Measurements from ENCODE around the gene NAT9. TPM values are rescaled to one million over a fixed set of nuclear protein-coding genes. Genes with fewer than 3 reads are reported as not detected.

Gene NAT9
- total and polyA plus RNA-seq, 2 donors (not counting 1 experiment from before 2014, with no cell fraction given), result 66.6 to 73.6 TPM

- Histone ChIP-seq H3K4me3 (ENCODE audit: control extremely low read depth in 1 of 5, extremely low read depth in 1 of 5, insufficient read depth in 1 of 5, low read depth in 2 of 5, low read length in 4 of 5) (no peak overlapping the region), H3K4me2 (replicated peaks; ENCODE audit: low read depth, low read length, poor library complexity, severe bottlenecking) (no peak overlapping the region), H3K36me3 (replicated peaks in 1 of 2; ENCODE audit: control extremely low read depth in 1 of 2, control insufficient read depth in 1 of 2, extremely low read depth in 1 of 2, insufficient read depth in 2 of 2, low read length in 1 of 2) (peaks cover 0 to 7% of the 10 kb centered on the region in 2 experiments), H3K9ac (ENCODE audit: low read length) (no peak overlapping the region), H3K79me2 (ENCODE audit: control insufficient read depth, insufficient read depth, low read length) (peaks cover 97% of the 10 kb centered on the region), H4K20me1 (ENCODE audit: control insufficient read depth, insufficient read depth, low read length, poor library complexity, severe bottlenecking) (peaks cover 92% of the 10 kb centered on the region), H3K9me3 (ENCODE audit: control extremely low read depth in 1 of 3, control insufficient read depth in 2 of 3, insufficient read depth in 1 of 3, low read length in 2 of 3) (no peaks in the 10 kb centered on the region), H2AFZ (ENCODE audit: insufficient read depth, low read depth, low read length, poor library complexity, severe bottlenecking) (no peak overlapping the region), H3K27me3 (replicated peaks in 1 of 4; ENCODE audit: control extremely low read depth in 1 of 4, control insufficient read depth in 3 of 4, insufficient read depth in 4 of 4, low read length in 3 of 4) (no peaks in the 10 kb centered on the region), H3K4me1 (ENCODE audit: control insufficient read depth in 2 of 2, insufficient read depth in 2 of 2, low read length in 2 of 2) (peaks cover 59 to 68% of the 10 kb centered on the region in 2 donors), H3K27ac (ENCODE audit: low read length in 2 of 2) (no peak overlapping the region)
- H3K27me3 Mint-ChIP-seq, result no peaks in the 10 kb centered on the region
- DNase-seq, result no peak
- no peak for TF ChIP-seq CTCF (IDR thresholded peaks at IDR 0.05)
- no peak for TF ChIP-seq EZH2 (IDR thresholded peaks at IDR 0.05; ENCODE audit: borderline replicate concordance, insufficient read depth, low read depth, low read length, poor library complexity, severe bottlenecking)
- no peak for ATAC-seq (ENCODE audit: low read depth)
- intact Hi-C loops (cut with micrococcal nuclease), result no loop called here
- H3K4me3 Mint-ChIP-seq, result no peak overlapping the region
- whole genome bisulfite sequencing (ENCODE audit: insufficient coverage), result 100% methylated on average over 3 of the region's 3 CpGs
- no peak overlapping the region for H3K27ac Mint-ChIP-seq
- peaks cover 85% of the 10 kb centered on the region for H3K4me1 Mint-ChIP-seq
- ChIA-PET POLR2A (no interaction called here), CTCF (interaction anchor here (1.2 to 7.7 kb wide), 6 partner anchors 10 to 97 kb away, joined by 3 to 57 read pairs (median 9); no protein-coding TSS in a partner anchor)
- no peaks in the 10 kb centered on the region for H3K9me3 Mint-ChIP-seq (ENCODE audit: insufficient read depth)
Measured at GRCh38 chr17:74754832-74755231, 21.3 kb downstream of the NAT9 start.

- Histone ChIP-seq H3K9me3 (ENCODE audit: control extremely low read depth in 1 of 3, control insufficient read depth in 2 of 3, insufficient read depth in 1 of 3, low read length in 2 of 3) (no peaks in the 10 kb centered on the region), H2AFZ (ENCODE audit: insufficient read depth, low read depth, low read length, poor library complexity, severe bottlenecking) (no peak overlapping the region), H3K27me3 (replicated peaks in 1 of 4; ENCODE audit: control extremely low read depth in 1 of 4, control insufficient read depth in 3 of 4, insufficient read depth in 4 of 4, low read length in 3 of 4) (no peaks in the 10 kb centered on the region), H3K4me3 (ENCODE audit: control extremely low read depth in 1 of 5, extremely low read depth in 1 of 5, insufficient read depth in 1 of 5, low read depth in 2 of 5, low read length in 4 of 5) (no peak overlapping the region), H3K4me2 (replicated peaks; ENCODE audit: low read depth, low read length, poor library complexity, severe bottlenecking) (no peak overlapping the region), H3K27ac (ENCODE audit: low read length in 2 of 2) (no peak overlapping the region), H3K9ac (ENCODE audit: low read length) (no peak overlapping the region), H3K4me1 (ENCODE audit: control insufficient read depth in 2 of 2, insufficient read depth in 2 of 2, low read length in 2 of 2) (peaks cover 44 to 57% of the 10 kb centered on the region in 2 donors), H3K79me2 (ENCODE audit: control insufficient read depth, insufficient read depth, low read length) (peaks cover 95% of the 10 kb centered on the region), H4K20me1 (ENCODE audit: control insufficient read depth, insufficient read depth, low read length, poor library complexity, severe bottlenecking) (peaks cover 86% of the 10 kb centered on the region), H3K36me3 (replicated peaks in 1 of 2; ENCODE audit: control extremely low read depth in 1 of 2, control insufficient read depth in 1 of 2, extremely low read depth in 1 of 2, insufficient read depth in 2 of 2, low read length in 1 of 2) (peaks cover 0 to 7% of the 10 kb centered on the region in 2 experiments)
- POLR2A ChIA-PET, result interaction anchor here (0.6 kb wide), 1 partner anchor 26 kb away, joined by 3 read pairs; no protein-coding TSS in a partner anchor
- no peak overlapping the region for H3K27ac Mint-ChIP-seq
- no peak for ATAC-seq (ENCODE audit: low read depth)
- 96% methylated on average over 5 of the region's 7 CpGs for WGBS (ENCODE audit: insufficient coverage)
- peaks cover 70% of the 10 kb centered on the region for H3K4me1 Mint-ChIP-seq
- DNase-seq, result no peak
- TF ChIP-seq EZH2 (IDR thresholded peaks at IDR 0.05; ENCODE audit: borderline replicate concordance, insufficient read depth, low read depth, low read length, poor library complexity, severe bottlenecking), result no peak
- no peak for TF ChIP-seq CTCF (IDR thresholded peaks at IDR 0.05)
- no peak overlapping the region for H3K4me3 Mint-ChIP-seq
- H3K27me3 Mint-ChIP-seq, result no peaks in the 10 kb centered on the region
- no peaks in the 10 kb centered on the region for H3K9me3 Mint-ChIP-seq (ENCODE audit: insufficient read depth)
- intact Hi-C loops (cut with micrococcal nuclease), result no loop called here
- CTCF ChIA-PET, result interaction anchor here (0.6 to 7.7 kb wide), 7 partner anchors 8 to 156 kb away, joined by 3 to 57 read pairs (median 9); partner anchors contain the start of gene RAB37
Measured at GRCh38 chr17:74752822-74753401, 23.2 kb downstream of the NAT9 start.

All from B cell (primary cell).